Articular chondrocyte of knee joint (primary cell): ENCODE results near the gene SARM1. TPM values are rescaled to one million over a fixed set of nuclear protein-coding genes. Genes with fewer than 3 reads are reported as not detected.

Experiments
- total RNA-seq: library from RNA; depleted of rRNA; stranded (reverse); fragments of >200 nt; gene quantifications from 2 replicates; pipeline ENCODE4 v1.2.3, GENCODE V29; 2012

SARM1 gene
- 12.5 and 14.1 TPM in 2 replicates for total RNA-seq

DNA sequence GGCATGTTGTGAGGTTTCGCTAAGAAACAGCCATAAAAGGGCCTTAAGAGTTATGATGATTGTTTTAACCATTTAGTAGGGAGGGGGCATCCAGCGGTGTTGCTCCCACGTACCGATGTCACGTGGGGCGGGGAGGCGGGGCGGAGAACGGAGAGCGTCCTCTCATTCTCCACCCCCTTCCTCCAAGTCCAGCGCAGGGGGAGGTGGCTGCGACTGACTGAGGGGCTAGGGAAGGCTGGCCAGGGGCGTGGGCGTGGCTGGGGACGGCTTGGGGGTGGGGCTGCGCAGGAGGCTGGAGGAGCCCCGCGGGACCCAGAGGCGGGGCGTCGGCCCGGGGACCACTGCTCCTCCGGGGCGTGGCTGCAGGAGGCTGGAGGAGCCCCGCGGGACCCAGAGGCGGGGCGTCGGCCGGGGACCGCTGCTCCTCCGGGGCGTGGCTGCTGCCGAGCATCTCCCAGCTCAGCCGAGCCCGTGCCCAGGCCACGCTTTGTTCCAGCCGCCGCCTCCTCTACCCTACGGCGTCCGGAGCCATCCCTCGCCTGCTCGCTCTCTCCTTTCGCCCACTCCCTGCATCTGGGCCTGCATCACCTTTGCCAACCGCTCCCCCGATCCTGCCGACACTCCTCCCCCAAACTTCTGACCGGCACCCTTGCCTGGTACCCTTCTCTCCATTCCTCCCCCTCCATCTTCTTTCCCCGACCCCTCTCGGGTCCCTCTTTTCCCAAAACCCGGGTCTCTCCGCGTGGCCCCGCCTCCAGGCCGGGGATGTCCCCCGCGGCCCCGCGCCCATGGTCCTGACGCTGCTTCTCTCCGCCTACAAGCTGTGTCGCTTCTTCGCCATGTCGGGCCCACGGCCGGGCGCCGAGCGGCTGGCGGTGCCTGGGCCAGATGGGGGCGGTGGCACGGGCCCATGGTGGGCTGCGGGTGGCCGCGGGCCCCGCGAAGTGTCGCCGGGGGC, at the start of gene SARM1:
TSS of gene SARM1 (plus strand) at position 450 of the 958 bp plus-strand sequence. CDS start at position 789, 339 bp downstream.

DNA sequence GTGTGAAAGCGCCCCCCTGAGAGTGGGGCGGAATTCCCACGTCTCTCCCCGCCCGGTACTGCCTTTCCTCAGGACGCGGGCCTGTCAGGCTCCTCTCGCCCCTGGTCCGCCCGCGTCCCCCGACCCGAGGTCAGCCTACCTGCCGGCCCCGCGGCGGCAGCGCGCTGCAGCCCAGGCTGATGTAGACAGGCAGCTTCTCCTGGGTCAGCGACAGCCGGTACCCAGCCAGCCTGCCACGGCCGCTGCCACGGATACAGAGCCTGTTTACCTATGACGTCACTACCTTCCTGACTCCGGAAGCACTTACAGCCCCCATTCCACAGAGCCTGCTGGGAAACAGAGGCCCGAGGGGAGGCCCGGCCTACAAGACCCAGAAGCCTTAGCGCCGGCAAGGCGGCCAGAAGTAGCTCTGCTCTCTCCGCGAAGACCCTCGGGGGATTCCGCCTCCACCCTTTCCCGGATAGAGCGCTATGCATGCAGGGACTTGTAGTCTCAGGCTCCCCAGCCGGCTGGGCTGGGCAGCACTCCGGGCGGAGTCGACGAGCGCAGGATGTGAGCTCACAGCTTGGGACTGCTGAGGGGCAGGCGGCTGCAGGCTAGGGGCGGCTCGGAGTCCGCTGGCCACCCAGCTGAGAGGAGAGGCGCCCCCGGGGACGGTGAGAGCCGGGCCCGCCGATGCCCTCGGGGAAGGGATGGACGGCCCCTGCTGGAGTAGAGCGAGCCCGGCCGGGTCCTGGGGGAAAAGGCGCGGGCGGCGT, 36.1 kb upstream of the SARM1 start, which contains the start of the genes IFT20 and TNFAIP1:
TSS of gene IFT20 (minus strand) at position 272 of the 758 bp plus-strand sequence. CDS start 3,487 bp downstream, outside the sequence.
TSS of gene TNFAIP1 (plus strand) at position 561 of the 758 bp plus-strand sequence. CDS start 3,761 bp downstream, outside the sequence.

DNA sequence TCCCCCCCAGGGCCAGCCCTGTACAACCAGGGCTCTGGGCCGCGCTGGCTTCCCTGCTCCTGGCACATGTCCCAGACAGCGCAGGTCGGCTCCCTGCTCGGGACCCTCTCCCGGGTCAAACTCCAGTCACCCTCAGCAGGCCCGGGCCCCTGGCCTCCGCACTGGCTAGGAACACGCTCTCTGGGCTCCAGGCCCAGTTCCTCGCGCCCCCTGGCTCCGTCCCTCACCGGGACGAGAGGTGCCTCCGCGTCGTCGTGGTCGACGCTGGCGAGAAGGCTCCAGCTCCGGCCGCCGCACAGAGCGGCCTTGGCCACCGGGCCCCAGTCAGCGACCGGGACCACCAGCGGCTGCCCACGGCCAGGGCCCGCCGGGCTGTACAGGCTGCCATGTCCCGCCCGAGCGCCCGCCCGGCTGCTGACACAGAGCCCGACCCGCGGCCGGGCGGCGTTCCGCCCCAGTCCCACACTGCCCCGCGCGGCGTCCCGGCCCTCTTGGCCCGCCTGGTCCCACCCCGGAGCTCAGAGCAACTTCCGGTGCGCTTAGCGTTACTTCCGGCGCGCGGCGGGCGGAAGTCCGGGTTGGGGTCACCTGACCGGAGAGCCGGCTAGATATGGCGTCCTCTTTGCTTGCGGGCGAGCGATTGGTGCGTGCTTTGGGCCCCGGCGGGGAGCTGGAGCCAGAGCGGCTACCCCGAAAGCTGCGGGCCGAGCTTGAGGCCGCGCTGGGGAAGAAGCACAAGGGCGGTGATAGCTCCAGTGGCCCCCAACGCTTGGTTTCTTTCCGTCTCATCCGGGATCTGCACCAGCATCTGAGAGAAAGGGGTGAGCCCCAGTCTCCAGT, 14.2 kb upstream of the SARM1 start, which contains the start of gene POLDIP2:
TSS of gene POLDIP2 (minus strand) at position 467 of the 840 bp plus-strand sequence. CDS start at position 388, 79 bp downstream.

DNA sequence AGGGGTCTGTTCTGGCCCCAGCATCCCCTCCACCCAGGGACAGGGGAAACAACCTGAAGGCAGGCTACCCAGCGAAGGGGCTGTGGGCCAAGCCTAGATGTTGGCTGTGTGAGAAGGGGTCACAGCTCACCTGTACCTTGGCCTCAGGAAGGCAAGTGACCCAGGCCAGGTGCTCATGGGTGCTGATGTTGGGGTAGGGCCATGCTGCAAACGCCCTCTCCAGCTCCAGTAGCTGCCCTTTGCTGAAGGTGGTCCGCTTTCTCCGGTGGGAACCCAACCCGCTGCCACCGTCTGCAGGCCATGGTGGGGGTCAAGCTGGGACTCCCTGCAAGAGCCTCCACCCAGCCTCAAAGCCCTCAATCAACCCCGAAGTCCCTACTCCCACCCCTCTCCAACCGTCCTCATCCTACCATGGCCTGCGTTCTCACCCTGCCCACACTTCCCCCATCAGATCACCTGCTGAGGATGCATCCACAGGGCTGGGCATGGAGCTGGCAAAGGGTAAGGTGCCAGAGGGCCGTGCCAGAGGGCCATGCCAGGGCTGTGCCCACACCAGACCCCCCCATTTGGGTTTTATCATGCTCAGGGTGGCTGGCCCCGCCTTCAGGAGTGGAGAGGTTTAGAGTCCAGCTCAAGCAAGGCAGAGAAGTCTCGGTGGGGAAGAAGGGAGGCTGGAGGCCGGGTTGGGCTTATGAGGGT, 6.7 kb upstream of the SARM1 start, which contains the start of gene SEBOX:
TSS of gene SEBOX (minus strand) at position 535 of the 699 bp plus-strand sequence. CDS start at position 487, 48 bp downstream.

DNA sequence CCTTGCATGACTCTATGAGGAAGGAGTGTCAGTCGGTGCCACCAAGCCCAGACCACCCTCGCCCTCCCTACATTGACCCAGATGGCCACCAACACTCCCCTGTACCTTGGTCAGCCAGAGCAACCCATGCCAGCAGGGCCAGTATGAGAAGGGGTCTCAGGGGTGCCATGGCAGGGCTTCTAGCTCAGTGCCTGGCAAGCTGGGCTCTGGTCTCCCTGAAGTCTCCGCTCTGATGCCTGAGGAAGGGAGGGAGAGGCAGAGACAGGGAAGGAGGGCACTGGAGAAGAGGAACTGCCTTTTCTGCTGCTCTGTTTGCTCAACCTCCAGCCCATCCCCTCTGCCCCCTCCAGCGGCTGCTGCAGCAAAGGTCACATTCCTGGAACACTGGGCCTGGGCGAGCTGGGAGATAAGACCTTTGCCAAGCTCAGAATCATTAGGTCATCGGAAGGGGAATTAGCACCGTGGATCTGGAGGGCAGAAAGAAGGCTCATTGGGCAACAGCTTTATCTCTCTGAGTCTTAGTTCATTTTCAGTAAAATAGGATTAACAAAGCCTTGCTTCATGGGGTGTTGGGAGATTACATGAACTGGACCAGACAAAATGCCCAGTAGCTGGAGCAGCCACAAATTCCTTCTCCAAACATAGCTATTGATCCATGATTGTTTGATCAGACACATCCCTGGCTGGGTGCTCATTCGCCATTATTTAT, 1.3 kb upstream of the SARM1 start, which contains the start of gene VTN:
TSS of gene VTN (minus strand) at position 273 of the 709 bp plus-strand sequence. CDS start at position 169, 104 bp downstream.

DNA sequence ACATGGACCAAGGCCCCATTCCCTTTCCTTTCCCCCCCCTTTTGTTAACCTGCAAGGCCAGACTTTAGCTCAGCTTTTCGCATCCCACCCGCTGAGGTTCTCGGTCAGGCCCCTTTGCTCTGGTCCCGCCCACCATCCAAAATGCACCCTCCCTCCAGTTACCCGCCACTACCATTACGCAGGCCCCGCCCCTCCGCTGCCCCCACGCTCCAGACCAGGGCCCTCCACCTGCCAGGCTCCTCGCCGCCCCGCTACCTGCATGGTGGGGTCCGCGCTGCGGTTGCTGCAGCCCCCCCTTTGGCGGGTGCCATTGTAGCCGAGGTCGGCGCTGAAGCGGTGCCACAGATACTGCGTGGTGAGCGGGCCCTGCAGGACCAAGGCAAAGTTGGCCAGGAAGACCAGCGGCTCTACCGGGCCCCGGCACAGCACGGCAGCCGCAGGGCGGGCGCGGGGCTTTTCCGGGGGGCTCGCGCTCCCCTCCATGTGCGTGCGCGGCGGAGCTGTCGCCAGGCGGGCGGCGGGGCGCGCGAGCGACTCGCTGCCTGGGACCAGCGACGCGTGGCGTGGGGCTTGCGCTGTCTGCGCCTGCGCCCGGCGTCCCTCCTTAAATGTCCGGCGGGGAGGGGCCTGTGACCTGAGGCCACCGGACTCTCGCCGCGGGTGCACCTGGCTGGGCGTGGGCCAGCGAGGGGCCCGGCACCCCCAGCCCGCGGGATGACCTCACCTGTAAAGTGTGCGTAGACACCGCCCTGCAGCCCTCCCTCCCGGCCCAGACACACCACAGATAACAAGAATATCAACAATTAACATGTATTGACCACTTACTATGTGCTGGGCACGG, 34.4 kb downstream of the SARM1 start, which contains the start of gene SLC46A1:
TSS of gene SLC46A1 (minus strand) at position 581 of the 841 bp plus-strand sequence. CDS start at position 483, 98 bp downstream.

Other genes with a start within 250 kb of the SARM1 start
- 9.0 and 11.3 TPM in 2 replicates for gene TMEM97, start 52.5 kb upstream of the SARM1 start, total RNA-seq
- 52.9 and 63.3 TPM in 2 replicates for gene IFT20, start 36.2 kb upstream of the SARM1 start, total RNA-seq
- 31.2 and 33.3 TPM in 2 replicates for gene TNFAIP1, start 35.9 kb upstream of the SARM1 start, total RNA-seq
- gene POLDIP2, start 14.2 kb upstream of the SARM1 start, total RNA-seq = 74.8 and 81.3 TPM in 2 replicates
- not detected in 2 replicates for gene SEBOX, start 6.5 kb upstream of the SARM1 start, total RNA-seq
- 0.22 and 0.65 TPM in 2 replicates for gene VTN, start 1.4 kb upstream of the SARM1 start, total RNA-seq
- gene SLC46A1, start 34.5 kb downstream of the SARM1 start, total RNA-seq = 7.0 and 7.6 TPM in 2 replicates
- gene SLC13A2, start 102.0 kb downstream of the SARM1 start, total RNA-seq = not detected in 2 replicates
- gene FOXN1, start 134.7 kb downstream of the SARM1 start, total RNA-seq = 0.11 and 0.13 TPM in 2 replicates
- 20.5 and 23.0 TPM in 2 replicates for gene UNC119, start 180.9 kb downstream of the SARM1 start, total RNA-seq
- 48.9 and 52.0 TPM in 2 replicates for gene PIGS, start 199.8 kb downstream of the SARM1 start, total RNA-seq
- gene ALDOC, start 205.2 kb downstream of the SARM1 start, total RNA-seq = 38.7 and 48.5 TPM in 2 replicates
- gene SPAG5, start 227.3 kb downstream of the SARM1 start, total RNA-seq = 14.4 and 19.3 TPM in 2 replicates
- 3.8 and 5.5 TPM in 2 replicates for gene RSKR, start 242.5 kb downstream of the SARM1 start, total RNA-seq